HG03045 (cell line): ENCODE data around the gene PPM1L.
A peak's percentile ranks its signal among the peaks of the same experiment; 100 is the strongest.
"Not testable (repeated sequence)": the region's sequence is repeated elsewhere in the genome, so short reads cannot be mapped to it uniquely, and the experiment has no call there.

Experiments used
- ATAC-seq: cut with Tn5 transposase; IDR thresholded peaks from one replicate; pipeline ENCODE4 v1.9.1; 2021; ENCODE audit warnings: mild to moderate bottlenecking, moderate library complexity; ENCODE audit not compliant: unreplicated experiment

PPM1L gene

GRCh38 chr3:160755776-160756304, at the start of gene PPM1L:
TSS of gene PPM1L (plus strand) at chr3:160756231.
- peak; percentile 44 for ATAC-seq

GRCh38 chr3:160707187-160707794, 48.7 kb upstream of the PPM1L start:
- ATAC-seq = no peak

DNA sequence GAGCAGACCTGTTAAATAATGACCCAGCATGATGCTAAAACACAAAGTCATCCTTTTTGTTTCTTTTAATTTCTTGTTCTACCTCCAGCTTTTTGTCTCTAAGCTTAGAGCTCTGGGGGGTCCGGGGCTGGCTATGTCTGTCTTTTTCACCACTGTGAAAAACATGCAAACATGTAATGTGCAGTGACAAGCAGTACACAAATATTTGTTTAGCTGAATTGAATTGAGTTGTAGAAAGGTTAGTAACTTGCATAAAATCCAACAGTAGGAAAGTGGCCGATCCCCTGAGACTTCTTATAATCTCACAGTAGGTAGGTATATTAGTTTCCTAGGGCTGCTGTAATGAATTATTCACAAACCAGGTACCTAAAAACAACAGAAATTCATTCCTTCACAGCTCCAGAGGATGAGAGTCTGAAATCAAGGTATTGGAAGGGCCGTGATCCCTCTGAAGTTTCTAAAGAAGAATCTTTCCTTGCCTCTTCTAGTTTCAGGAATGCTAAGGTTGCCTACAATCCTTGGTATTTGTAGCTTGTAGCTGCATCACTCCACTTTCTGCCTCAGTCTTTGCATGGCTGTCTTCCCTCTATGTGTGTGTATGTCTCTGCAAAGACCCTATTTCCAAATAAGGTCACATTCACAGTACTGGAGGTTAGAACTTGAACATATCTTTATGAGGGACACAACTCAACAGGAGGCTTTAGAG, 46.4 kb upstream of the PPM1L start:
- ATAC-seq = no peak

DNA sequence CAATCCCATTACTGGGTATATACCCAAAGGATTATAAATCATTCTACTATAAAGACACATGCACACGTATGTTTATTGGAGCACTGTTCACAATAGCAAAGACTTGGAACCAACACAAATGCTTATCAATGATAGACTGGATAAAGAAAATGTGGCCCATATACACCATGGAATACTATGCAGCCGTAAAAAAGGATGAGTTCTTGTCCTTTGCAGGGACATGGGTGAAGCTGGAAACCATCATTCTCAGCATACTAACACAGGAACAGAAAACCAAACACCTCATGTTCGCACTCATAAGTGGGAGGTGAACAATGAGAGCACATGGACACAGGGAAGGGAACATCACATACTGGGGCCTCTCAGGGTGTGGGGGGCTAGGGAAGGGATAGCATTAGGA, 42.9 kb upstream of the PPM1L start:
- ATAC-seq = not testable (repeated sequence)

DNA sequence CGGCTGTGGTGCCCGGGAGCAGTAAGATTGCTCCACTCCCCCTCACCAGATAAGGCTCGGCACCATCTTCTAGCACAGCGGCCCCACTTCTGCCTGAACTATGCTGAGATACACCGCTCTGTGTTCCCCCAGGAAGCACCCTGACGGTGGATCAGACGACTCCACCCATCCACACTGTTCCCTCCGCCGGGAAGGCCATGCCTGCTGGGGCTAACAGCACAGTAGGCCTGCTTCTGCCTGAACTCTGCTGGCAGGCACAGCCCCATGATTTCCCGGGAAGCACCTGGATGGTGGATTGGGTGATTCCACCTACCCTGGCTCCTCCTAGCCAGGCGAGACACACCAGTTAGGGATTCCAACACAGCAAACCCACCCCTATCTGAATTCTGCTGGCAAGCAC, 36.3 kb upstream of the PPM1L start:
- no peak for ATAC-seq

DNA sequence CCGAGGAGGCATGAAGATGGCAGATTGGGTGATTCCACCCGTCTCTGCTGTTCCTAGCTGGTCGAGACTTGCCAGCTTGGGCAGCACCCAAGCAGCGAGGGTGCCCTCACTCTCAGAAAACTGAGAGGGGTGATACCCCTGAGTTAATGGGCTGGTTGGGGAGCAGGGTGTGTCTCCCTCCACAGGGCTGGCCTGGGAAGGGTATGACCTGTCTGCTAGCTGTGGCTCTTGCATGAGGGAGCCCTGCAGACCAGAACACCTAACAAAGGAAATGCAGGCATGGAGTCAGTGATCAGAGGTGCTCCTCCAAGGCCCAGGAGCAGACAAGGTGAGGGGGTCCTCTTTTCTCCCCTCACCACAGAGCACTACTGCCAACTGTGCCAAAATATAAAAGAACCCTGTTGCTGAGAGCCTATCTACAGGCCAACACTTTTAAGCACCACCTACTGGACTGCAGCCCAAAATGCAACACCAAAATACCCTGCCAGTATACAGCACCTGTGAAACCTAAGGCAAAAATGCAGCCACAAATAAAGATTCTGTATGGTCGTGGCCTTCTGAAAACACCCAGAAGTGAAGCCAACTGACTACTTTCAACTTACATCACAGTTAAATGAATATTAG, 35.8 kb upstream of the PPM1L start:
- peak; percentile 50 for ATAC-seq

DNA sequence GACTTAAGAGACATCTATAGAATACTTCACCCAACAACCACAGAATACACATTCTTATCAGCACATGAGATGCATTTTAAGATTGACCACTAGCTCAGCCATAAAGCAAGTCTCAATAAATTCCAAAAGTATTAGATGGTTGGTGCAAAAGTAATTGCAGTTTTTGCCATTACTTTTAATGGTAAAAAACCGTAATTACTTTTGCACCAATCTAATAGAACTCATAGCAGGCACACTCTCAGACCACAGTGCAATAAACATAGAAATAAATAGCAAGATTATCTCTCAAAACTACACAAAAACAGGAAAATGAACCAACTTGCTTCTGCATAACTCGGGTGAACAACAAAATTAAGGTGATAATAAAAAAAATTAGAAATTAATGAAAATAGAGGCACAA, 33.7 kb upstream of the PPM1L start:
- no peak for ATAC-seq

- no peak for ATAC-seq
Measured at GRCh38 chr3:160725338-160725737, 30.7 kb upstream of the PPM1L start.

DNA sequence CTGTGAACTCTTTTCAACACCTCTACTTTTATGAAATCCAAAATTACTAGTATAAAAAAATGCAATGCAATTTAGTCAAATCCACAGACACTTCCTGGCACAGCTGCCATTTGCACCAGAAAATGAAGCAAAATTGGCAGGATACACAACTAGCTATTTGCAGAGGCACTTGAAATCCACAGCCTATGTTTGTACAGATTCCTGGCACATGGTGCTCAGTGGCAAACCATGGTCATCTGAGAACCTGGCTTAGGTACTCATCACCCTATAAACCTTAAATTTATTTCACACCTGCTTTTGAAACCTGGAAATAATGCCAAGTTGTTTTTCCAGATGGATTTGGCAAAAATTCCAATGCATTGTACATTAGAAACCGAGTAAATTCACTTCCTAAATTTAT, 20.2 kb upstream of the PPM1L start:
- ATAC-seq = no peak

DNA sequence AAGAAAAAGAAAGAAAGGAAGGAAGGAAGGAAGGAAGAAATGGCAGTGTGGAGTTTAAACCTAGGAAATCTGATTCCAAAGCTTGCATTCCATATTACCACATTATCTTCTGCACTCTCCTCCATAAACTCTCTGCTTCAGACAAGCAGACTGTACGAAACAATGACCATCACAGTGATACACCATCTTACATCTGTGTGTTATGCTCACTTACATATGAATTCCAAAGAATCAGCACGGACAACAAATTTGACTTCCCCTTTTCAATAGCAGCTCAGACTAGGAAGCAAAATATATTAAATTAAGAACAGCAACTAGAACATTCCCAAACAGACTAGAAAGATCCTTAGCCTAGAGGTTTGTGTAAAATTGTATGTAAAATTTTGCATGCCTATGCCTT, 18.0 kb upstream of the PPM1L start:
- ATAC-seq = no peak

DNA sequence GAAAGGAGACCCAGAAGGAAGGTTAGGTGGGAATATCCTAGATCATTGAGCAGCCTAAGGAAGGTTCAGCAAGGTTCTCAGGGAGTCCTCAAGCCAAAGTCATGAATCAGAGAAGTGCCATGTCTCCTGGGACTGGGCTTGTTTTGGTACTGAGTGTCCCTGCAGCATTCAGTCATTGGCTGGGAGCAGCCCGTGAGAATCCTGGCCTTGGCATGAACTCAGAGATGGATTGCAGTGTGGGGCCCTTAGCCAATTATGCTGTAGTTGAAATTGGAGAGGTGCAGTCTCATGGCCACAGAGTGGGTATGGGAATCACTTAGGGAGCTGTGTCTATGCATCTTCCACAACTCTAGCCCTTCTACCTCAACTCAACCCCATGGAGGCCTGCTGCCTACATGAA, 17.0 kb upstream of the PPM1L start:
- ATAC-seq = no peak

GRCh38 chr3:160746976-160747375, 9.1 kb upstream of the PPM1L start:
- no peak for ATAC-seq

DNA sequence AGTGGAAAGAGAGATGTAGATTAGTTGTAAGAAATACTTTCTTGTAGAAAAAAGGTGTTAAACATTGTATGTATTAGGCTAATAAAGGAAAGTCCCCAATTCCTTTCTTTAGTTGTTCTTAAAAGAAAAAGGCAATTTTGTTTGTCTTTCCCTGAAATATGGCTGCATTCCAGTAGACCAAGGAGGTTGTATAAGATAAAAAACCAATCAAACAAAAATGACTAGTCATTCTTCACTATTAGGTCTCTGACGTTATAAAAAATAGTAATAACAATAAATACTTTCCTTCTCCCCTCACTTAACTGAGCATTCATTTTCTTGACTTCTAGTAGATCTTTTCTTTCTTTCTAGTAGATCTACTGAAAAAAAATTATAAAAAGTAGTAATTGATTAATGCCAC, 8.6 kb upstream of the PPM1L start:
- ATAC-seq = no peak

DNA sequence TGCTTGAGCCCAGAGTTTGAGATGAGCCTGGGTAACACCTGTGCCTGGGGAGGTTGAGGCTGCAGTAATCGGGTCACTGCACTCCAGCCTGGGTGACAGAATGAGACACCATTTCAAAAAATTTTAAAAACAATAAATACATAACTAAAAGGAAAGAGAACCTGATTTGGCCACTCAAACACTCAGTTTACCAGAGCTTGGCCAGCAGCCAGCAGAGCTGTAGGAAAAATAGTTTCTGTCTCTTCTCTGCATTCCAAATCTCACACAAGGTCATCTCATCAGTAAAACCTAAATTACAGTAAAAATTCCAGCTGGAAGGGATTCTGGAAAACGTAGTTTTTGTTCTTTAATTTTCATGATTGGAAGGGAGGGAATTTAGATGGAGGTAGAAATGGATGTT, 7.8 kb upstream of the PPM1L start:
- no peak for ATAC-seq

DNA sequence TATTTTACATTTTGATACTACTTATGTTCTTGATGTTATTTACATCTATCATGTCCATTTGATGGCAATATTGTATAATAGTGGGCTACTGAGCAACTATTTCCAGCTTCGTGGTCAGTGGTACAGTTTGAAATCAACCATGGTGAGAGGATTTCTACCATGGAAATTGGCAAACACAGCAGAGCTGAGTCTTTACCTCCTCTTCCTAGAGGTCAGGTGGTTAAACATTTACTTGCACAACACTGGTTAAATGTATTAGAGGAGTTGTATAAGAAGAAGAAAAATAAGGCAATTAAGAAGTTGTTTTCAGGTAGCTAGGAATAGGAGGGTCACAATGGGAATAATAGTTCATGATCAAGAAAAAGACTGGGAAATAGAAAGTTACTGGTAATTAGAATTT, 7.2 kb upstream of the PPM1L start:
- no peak for ATAC-seq

DNA sequence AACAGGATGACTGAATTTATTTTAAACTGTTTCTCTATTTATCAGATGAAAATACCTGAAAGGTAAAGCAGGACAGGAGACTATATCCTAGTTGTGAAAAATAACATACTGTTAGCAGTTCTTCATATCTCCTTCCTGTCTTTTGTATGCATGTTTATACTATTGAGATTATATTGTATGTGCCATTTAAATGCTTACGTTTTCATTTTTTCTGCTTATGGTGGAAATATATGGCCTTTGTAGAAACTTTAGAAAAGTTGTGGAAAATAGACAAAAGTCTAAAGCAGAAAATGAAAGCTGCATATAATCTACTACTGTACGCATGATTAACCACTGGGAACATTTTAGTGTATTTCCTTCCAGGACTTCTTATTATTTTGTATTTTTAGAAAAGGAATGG, 2.1 kb upstream of the PPM1L start:
- ATAC-seq = no peak

GRCh38 chr3:160754371-160754854, 1.6 kb upstream of the PPM1L start:
- ATAC-seq = no peak

DNA sequence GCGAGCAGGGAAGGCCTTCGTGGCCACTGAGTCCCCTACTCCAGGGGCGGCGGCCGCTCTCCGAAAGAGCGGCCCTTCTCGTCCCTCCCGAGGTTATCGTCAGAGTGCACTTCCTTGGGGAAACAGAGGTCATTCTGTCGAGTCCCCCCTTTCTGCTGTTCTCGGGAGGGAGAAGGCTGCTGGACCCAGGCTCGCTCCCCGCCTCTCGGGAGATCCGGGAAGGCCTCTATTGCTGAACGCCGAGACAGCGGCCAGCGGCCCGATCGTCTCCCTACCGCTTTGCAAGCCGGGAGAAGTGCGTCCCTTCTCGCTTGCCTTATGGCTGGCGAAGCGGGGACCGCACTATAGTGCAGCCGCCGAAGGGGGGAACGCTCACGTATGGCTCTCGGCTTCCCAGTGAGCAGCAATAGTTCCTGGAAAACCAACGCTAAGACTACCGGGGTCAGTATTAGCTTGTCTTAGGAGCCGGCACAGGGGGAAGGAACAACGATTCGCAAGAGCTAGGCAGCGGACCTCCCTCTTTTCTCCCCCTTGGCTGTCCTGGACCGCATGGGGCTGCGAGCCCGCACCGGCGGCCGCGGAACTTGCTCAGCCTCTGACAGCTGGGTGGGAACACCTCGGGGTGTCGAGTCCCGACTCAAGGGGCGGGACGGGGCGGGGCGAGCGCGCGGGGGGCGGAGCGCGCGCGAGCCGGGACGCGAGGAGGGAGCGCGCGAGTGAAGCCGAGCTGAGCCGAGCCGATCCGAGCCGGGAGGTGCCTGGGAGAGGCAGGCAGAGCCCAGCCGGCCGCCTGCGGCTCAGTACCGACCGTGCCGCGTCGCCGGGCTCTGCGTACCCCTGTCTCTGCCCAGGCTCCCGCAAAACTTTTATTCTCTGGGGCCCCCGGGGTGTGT, 930 bp upstream of the PPM1L start:
- ATAC-seq = peak; percentile 90

GRCh38 chr3:160757233-160758106, 1.4 kb downstream of the PPM1L start:
- ATAC-seq = no peak

GRCh38 chr3:160758929-160759577, 3.0 kb downstream of the PPM1L start:
- no peak for ATAC-seq
